ENCODE data around the gene FAM3C. TPM values are rescaled to one million over a fixed set of nuclear protein-coding genes. Genes with fewer than 3 reads are reported as not detected.
A peak's percentile ranks its signal among the peaks of the same experiment; 100 is the strongest.

FAM3C gene
- total RNA-seq, 1 experiment from 2014 or later: 322 TPM

DNA sequence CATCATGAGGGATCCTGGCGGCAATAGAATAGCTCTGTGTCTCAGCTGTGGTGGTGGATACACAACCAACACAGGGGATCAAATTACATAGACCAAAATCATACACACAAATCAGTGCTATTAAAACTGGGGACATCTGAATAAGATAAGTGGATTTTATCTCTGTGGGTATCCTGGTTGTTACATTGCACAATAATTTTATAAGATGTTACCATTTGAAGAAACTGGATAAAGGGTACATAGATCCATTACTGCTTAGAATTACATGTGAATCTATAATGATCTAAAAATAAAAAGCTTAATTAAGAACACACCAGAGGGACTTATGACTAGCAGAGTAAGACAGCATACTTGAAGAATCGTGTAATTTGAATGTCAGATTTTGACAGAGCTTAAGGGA lies 8.2 kb upstream of the FAM3C start:
- Histone ChIP-seq H3K9ac (ENCODE audit: low read length) (no peak overlapping the region), H3K27ac (ENCODE audit: low read depth, low read length) (no peak overlapping the region), H3K4me3 (replicated peaks in 1 of 2; ENCODE audit: low read depth in 1 of 2, low read length in 2 of 2) (no peak overlapping the region), H3K9me3 (ENCODE audit: control insufficient read depth in 1 of 2, insufficient read depth in 1 of 2, low read depth in 1 of 2, low read length in 2 of 2) (no peaks in the 10 kb centered on the region), H3K4me2 (ENCODE audit: low read length) (no peak overlapping the region), H2AFZ (ENCODE audit: low read depth, low read length, poor library complexity, severe bottlenecking) (no peak overlapping the region), H3K4me1 (ENCODE audit: control insufficient read depth in 1 of 2, insufficient read depth in 2 of 2, low read length in 2 of 2) (peaks cover 0 to 18% of the 10 kb centered on the region in 2 experiments; a peak in 2 of 4 replicates), H3K79me2 (ENCODE audit: insufficient read depth, low read length) (no peaks in the 10 kb centered on the region), H3K9me2 (ENCODE audit: insufficient read depth) (no peaks in the 10 kb centered on the region), H3K27me3 (ENCODE audit: insufficient read depth, low read length) (no peaks in the 10 kb centered on the region), H4K20me1 (ENCODE audit: insufficient read depth) (no peaks in the 10 kb centered on the region), H3K36me3 (ENCODE audit: control insufficient read depth in 1 of 2, insufficient read depth in 2 of 2, low read length in 2 of 2) (no peaks in the 10 kb centered on the region)
- DNase-seq (ENCODE audit: low read depth, low spot score) (no peak), ATAC-seq (no peak)
- no TSS peak for BruUV-seq (replicated peaks)
- intact Hi-C loops (cut with micrococcal nuclease): no loop called here
- no peak for TF ChIP-seq ZFX (IDR thresholded peaks at IDR 0.05)
- no peak for TF ChIP-seq RAD21 (IDR thresholded peaks at IDR 0.05; ENCODE audit: low read depth)
- TF ChIP-seq, protein P1, sequence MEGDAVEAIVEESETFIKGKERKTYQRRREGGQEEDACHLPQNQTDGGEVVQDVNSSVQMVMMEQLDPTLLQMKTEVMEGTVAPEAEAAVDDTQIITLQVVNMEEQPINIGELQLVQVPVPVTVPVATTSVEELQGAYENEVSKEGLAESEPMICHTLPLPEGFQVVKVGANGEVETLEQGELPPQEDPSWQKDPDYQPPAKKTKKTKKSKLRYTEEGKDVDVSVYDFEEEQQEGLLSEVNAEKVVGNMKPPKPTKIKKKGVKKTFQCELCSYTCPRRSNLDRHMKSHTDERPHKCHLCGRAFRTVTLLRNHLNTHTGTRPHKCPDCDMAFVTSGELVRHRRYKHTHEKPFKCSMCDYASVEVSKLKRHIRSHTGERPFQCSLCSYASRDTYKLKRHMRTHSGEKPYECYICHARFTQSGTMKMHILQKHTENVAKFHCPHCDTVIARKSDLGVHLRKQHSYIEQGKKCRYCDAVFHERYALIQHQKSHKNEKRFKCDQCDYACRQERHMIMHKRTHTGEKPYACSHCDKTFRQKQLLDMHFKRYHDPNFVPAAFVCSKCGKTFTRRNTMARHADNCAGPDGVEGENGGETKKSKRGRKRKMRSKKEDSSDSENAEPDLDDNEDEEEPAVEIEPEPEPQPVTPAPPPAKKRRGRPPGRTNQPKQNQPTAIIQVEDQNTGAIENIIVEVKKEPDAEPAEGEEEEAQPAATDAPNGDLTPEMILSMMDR (IDR thresholded peaks at IDR 0.05 in 2 of 3, conservative IDR thresholded peaks at IDR 0.05 in 1 of 3; ENCODE audit: borderline replicate concordance in 1 of 3, insufficient read depth in 1 of 3, low read depth in 2 of 3, low read length in 2 of 3): no peak
- no peak for TF ChIP-seq POLR2A (IDR thresholded peaks at IDR 0.05; ENCODE audit: borderline replicate concordance, extremely low read depth, insufficient read depth, insufficient read length)
- TF ChIP-seq, protein P2, sequence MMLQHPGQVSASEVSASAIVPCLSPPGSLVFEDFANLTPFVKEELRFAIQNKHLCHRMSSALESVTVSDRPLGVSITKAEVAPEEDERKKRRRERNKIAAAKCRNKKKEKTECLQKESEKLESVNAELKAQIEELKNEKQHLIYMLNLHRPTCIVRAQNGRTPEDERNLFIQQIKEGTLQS (IDR thresholded peaks at IDR 0.05): no peak
- TF ChIP-seq TCF7L2 (IDR thresholded peaks at IDR 0.05; ENCODE audit: borderline replicate concordance, extremely low read depth, insufficient read depth, insufficient read length): no peak
- ChIA-PET RAD21 (ENCODE audit: low non-redundant PET in 1 of 2, low total read pairs in 2 of 2, uncharacterized antibody in 2 of 2, unreplicated experiment in 2 of 2) (no interaction called here), CTCF (no interaction called here), POLR2A (no interaction called here)

DNA sequence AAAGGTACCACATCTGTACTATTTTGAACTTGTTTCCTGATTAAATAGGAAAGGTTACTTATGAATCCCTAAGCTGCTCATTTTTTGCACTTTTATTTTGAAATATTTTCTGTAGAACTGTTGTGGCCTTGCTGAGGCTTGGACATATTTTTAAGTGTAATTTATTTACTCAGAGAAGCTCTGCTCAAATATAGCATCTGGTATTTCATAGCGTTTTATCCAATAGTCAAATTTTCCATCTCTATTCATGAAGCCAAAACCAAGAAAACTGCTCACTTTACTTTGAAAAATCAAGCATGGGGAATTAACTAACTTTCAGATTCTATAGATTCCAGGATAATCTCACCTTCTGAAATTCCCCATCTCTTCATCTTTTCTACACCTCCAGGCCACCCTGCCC lies 6.6 kb upstream of the FAM3C start:
- peak overlapping the region; percentile 36 for H2AFZ ChIP-seq (ENCODE audit: low read depth, low read length, poor library complexity, severe bottlenecking)
- intact Hi-C loops (cut with micrococcal nuclease): no loop called here
- ChIA-PET RAD21 (ENCODE audit: low non-redundant PET in 1 of 2, low total read pairs in 2 of 2, uncharacterized antibody in 2 of 2, unreplicated experiment in 2 of 2) (no interaction called here), POLR2A (no interaction called here), CTCF (no interaction called here)
- no peaks in the 10 kb centered on the region for H4K20me1 ChIP-seq (ENCODE audit: insufficient read depth)
- TF ChIP-seq, protein P2 (IDR thresholded peaks at IDR 0.05): no peak
- no peak for TF ChIP-seq SIN3A (IDR thresholded peaks at IDR 0.05; ENCODE audit: low read depth)
- no peak for TF ChIP-seq FOSL1 (IDR thresholded peaks at IDR 0.05; ENCODE audit: low read depth)
- no peak for TF ChIP-seq EGR1 (IDR thresholded peaks at IDR 0.05; ENCODE audit: low read depth)
- TF ChIP-seq, protein P3, sequence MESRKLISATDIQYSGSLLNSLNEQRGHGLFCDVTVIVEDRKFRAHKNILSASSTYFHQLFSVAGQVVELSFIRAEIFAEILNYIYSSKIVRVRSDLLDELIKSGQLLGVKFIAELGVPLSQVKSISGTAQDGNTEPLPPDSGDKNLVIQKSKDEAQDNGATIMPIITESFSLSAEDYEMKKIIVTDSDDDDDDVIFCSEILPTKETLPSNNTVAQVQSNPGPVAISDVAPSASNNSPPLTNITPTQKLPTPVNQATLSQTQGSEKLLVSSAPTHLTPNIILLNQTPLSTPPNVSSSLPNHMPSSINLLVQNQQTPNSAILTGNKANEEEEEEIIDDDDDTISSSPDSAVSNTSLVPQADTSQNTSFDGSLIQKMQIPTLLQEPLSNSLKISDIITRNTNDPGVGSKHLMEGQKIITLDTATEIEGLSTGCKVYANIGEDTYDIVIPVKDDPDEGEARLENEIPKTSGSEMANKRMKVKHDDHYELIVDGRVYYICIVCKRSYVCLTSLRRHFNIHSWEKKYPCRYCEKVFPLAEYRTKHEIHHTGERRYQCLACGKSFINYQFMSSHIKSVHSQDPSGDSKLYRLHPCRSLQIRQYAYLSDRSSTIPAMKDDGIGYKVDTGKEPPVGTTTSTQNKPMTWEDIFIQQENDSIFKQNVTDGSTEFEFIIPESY (IDR thresholded peaks at IDR 0.05; ENCODE audit: extremely low read depth, insufficient replicate concordance, low read length): no peak
- no peak for TF ChIP-seq YY1 (IDR thresholded peaks at IDR 0.05; ENCODE audit: extremely low read depth, insufficient replicate concordance, low read depth, low read length)
- H3K4me3 ChIP-seq (replicated peaks in 1 of 2; ENCODE audit: low read depth in 1 of 2, low read length in 2 of 2): no peak overlapping the region
- no peaks in the 10 kb centered on the region for H3K36me3 ChIP-seq (ENCODE audit: control insufficient read depth in 1 of 2, insufficient read depth in 2 of 2, low read length in 2 of 2)
- no peak overlapping the region for H3K4me2 ChIP-seq (ENCODE audit: low read length)
- no peaks in the 10 kb centered on the region for H3K79me2 ChIP-seq (ENCODE audit: insufficient read depth, low read length)
- no TSS peak for BruUV-seq (replicated peaks)
- H3K27ac ChIP-seq (ENCODE audit: low read depth, low read length): no peak overlapping the region
- peaks cover 14 to 34% of the 10 kb centered on the region in 2 experiments; a peak in 3 of 4 replicates for H3K4me1 ChIP-seq (ENCODE audit: control insufficient read depth in 1 of 2, insufficient read depth in 2 of 2, low read length in 2 of 2)
- no peaks in the 10 kb centered on the region for H3K27me3 ChIP-seq (ENCODE audit: insufficient read depth, low read length)
- H3K9me3 ChIP-seq (ENCODE audit: control insufficient read depth in 1 of 2, insufficient read depth in 1 of 2, low read depth in 1 of 2, low read length in 2 of 2): no peaks in the 10 kb centered on the region
- DNase-seq (ENCODE audit: low read depth, low spot score): no peak
- no peak for ATAC-seq
- H3K9ac ChIP-seq (ENCODE audit: low read length): no peak overlapping the region
- no peaks in the 10 kb centered on the region for H3K9me2 ChIP-seq (ENCODE audit: insufficient read depth)
